Lung microvascular endothelial cell (primary cell): ENCODE results near the gene CBX4. TPM values are rescaled to one million over a fixed set of nuclear protein-coding genes. Genes with fewer than 3 reads are reported as not detected.

ENCODE experiments used
- DNase-seq, 2 donors: peaks; one replicate each; pipeline versions ENCODE4 v3.0.0 to v3.0.0-alpha.2; 2010; ENCODE audit warnings: low read depth in 2 of 2
- total RNA-seq: library from RNA; depleted of rRNA; stranded (reverse); fragments of >200 nt; gene quantifications from 2 replicates; pipeline ENCODE4 v1.2.1, GENCODE V29; 2014

Gene CBX4
- total RNA-seq, 1 donor from 2014 or later, result 8.3 TPM

DNA sequence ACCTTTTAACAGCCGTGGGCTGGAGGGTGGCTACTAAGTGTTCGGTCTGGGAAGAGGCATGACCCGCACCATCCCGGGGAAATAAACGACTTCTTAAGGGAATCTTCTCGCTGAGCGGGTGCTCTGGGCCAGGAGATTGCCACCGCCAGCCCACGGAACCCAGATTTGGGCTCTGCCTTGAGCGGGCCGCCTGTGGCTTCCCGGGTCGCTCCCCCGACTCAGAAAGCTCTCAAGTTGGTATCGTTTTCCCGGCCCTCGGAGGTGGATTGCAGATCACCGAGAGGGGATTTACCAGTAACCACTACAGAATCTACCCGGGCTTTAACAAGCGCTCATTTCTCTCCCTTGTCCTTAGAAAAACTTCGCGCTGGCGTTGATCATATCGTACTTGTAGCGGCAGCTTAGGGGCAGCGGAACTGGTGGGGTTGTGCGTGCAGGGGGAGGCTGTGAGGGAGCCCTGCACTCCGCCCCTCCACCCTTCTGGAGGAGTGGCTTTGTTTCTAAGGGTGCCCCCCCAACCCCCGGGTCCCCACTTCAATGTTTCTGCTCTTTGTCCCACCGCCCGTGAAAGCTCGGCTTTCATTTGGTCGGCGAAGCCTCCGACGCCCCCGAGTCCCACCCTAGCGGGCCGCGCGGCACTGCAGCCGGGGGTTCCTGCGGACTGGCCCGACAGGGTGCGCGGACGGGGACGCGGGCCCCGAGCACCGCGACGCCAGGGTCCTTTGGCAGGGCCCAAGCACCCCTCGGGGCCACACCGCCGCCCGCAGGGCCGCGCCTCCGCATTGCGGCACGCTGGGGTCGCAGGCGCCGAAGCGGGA lies 3.6 kb upstream of the CBX4 start:
- DNase-seq, result no peak

DNA sequence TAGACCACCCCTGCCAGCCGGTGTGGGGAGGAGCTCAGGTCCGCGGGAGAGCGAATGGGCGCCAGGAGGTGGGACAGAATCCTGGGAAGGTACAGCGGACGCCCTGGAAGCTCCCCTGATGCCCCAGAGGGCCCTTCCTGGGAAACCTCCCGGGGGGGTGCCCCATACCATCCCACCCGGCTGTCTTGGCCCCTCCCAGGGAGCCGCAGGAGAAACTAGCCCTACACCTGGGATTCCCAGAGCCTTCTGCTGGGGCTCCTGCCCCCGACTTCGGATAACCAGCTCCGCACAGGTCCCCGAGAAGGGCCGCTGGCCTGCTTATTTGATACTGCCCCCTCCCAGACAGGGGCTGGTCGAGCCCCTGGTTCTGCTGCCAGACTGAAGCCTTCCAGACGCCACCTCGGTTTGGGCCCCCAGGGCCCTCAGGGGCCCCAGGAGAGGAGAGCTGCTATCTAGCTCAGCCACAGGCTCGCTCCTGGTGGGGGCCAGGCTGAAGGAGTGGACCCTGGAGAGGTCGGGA lies 3.0 kb upstream of the CBX4 start:
- no peak for DNase-seq

DNA sequence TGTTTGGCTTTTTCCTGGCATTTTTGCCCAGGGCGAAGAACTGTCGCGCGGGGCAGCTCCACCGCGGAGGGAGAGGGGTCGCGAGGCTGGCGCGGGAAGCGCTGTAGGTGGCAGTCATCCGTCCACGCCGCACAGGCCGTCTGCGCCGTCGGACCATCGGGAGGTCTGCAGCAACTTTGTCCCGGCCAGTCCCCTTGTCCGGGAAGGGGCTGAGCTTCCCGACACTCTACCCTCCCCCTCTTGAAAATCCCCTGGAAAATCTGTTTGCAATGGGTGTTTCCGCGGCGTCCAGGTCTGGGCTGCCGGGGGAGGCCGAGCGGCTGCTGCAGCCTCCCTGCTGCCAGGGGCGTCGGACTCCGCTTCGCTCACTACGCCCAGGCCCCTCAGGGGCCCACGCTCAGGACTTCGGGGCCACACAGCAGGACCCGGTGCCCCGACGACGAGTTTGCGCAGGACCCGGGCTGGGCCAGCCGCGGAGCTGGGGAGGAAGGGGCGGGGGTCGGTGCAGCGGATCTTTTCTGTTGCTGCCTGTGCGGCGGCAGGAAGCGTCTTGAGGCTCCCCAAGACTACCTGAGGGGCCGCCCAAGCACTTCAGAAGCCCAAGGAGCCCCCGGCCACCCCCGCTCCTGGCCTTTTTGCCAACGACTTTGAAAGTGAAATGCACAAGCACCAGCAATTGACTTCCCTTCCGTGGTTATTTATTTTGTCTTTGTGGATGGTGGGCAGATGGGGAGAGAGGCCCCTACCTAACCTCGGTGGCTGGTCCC lies 2.3 kb upstream of the CBX4 start:
- DNase-seq, result no peak

DNA sequence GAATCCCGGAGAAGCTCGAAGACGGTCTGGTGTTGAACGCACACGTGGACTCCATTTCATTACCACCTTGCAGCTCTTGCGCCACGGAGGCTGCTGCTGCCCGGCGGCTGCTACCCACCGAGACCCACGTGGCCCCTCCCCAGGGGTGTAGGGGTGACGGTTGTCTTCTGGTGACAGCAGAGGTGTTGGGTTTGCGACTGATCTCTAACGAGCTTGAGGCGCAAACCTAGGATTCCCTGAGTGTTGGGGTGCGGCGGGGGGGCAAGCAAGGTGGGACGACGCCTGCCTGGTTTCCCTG lies 1.7 kb upstream of the CBX4 start:
- no peak for DNase-seq

DNA sequence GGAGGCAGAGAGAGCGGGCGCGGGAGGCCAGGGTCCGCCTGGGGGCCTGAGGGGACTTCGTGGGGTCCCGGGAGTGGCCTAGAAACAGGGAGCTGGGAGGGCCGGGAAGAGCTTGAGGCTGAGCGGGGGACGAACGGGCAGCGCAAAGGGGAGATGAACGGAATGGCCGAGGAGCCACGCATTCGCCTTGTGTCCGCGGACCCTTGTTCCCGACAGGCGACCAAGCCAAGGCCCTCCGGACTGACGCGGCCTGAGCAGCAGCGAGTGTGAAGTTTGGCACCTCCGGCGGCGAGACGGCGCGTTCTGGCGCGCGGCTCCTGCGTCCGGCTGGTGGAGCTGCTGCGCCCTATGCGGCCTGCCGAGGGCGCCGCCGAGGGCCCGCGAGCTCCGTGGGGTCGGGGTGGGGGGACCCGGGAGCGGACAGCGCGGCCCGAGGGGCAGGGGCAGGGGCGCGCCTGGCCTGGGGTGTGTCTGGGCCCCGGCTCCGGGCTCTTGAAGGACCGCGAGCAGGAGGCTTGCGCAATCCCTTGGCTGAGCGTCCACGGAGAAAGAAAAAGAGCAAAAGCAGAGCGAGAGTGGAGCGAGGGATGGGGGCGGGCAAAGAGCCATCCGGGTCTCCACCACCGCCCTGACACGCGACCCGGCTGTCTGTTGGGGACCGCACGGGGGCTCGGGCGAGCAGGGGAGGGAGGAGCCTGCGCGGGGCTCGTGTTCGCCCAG lies 1.2 kb upstream of the CBX4 start:
- peak; percentile 63 to 65 for DNase-seq

DNA sequence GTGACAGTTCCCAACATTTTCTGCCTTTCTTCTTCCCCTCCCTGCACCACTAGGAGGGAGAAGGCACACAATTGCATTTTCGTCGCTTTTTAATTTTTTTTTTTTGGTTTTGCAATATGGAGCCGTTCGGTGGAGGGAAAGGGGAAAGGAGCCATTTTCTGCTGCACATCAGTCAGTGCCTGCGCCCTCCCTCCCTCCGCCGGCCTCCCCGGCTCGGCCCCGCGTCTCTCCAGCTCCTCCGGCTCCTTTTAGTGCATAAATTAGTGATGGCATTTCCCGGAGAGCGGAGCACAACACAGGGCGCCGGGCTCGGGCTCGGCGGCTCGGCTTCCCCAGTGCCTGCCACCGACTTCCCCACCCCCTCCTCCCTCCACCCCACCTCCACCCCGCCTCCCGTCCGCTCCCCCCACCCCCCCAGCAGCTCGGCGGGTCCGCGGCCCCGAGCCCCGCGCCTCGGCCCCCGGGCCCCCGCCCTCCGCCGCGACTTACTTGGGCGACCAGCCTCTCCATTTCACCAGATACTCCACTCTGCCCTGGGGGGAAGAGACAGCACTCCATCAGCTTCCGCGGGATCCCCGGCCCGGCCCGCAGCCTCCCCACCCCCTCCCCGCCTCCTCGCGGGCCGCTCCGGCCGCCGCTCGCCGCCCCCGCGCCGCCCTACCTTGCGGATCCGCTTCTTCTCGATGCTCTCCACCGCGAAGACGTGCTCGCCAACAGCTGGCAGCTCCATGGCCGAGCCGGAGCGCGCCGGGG lies 542 bp downstream of the CBX4 start:
- DNase-seq, result peak; percentile 62

DNA sequence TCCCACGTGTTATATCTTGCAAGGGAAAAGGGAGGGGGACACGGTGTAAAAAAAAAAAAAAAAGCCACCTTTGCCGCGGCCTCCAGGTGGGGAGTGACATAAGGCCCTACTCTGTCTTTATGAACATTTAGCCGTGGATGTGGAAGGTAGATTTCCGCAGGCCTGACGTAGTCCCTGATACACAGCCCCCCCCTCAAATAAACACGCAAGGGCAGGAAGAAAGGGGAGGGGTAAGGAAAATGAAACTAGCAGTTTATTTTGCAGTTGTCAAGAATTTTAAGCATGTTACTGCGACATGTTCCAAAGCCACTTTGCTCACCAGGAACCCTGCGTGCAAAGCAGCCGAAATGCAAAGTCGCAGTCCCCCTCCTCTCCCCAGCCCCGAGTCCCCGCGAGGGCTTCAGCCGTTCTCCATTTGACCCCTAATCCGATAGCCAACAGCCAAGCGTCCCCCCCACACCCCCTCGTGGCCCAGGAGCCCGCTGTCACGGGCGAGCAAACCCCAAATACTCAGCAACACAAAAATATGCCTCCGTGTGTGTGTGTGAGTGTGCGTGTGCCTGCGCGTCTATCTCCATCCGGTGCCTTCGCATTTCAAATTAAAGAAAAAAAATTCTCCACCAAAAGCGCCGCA lies 1.2 kb downstream of the CBX4 start:
- peak in 1 of 2 donors; percentile 44 for DNase-seq

DNA sequence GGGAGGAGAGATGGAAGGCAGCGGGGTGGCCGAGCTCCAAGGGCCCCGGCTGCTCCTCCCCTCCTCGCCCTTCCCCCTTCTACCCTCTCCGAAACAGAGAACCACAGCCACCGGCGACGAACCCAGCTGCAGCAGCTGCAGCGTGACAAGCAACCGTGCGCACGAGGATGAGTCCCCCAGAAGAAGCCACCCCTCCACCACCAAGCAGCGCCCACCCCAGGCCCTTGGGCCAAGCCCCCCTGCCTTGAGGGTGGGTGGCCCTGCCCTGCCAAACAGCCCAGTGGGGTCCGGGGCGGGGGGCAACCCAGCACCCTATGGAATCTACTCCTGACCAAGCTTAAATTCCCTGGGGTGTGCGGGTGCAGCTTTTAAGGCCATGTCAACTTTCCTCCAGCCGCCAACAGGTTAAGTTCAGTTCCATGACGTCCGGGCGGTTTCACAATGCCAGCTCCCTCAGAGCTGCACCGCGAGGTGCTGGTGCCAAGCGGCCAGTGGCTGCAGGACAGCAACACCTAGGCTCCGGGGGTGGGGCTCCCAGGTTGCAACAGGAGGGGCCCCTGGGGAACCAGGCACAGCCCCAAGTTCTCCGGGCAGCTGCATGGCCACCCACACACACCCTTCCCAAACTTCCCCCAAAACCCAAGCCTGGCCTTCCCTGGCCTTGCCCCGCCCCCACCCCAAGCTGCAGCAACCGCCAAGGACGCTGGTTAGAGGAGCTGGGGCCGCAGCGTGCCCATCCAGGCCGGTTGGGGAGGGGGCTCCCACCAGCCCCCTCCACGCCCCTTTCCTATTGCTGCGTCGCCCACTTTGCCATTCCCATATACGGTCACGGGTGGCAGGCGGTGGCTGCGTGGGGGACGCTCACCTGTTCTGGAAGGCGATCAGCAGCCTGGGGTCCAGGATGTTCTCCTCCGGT lies 2.0 kb downstream of the CBX4 start:
- DNase-seq, result peak in 1 of 2 donors; percentile 87

DNA sequence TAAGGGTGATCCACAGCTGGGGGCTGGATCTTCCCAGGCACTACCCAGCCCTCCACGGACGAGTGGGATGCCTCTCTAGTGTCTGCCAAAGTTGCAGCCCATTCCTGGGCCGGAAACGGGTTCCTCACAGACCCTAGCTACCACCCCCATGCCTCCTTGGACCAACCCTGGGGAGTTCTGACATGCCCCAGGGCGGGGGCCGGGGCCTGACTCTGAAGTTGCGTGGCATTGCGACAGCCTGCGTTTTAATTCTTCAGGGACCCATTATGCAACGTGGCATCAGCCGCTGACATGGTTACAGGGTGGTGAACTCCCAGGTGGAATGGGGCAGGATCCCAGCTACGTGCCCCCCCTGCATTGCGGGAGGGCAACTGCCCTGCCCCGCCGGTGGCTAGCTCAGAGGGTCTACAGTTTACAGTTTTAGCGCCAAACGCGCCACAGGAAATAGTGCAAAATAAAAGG lies 2.7 kb downstream of the CBX4 start:
- DNase-seq, result no peak

DNA sequence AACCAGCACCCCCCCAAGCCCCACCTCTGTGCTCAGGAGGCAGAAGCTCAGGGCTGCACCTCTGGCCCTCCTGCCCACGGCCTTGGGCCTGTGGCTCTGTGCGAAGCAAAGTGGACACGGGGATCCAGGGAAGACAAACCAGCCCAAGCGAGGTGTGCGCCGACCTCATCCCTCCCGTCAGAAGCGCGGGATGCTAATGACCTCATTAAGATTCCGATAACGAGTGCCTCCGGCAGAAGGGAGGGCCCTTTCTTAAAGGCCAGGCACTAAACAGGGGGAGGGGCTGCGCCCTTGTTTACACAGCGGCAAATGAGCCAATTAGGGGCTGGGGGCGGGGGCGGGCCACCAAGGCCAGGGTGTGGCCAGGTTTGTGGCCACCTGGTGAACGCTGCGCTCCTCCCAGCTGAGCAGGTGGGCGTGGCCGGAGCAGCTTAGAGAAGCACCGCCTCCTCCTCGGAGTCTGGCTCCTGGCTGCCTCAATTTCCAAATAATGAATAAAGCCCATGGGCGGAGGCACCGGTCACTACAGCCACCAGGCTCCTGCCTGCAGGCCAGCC lies 3.2 kb downstream of the CBX4 start:
- DNase-seq, result no peak

DNA sequence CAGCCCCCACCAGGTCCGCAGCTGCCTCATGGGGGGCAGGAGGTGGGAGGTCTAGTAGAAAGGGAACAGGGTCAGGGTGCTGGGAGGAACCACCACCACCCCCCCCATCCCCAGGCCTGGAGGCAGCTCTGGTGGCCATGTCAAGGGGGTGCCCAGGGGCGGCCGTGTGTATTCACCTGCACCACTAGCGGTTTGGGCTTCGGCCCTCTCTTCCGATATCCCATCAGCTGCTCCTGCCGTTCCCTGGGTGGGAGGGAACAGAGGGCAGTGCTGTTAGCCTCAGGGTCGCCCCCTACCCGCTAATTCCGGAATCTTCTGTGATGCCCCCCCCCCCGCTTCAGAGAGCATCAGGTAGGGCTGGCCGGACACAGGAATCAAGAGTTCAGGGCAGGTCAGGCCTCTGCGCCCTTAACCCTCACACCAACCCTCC lies 3.8 kb downstream of the CBX4 start:
- no peak for DNase-seq

DNA sequence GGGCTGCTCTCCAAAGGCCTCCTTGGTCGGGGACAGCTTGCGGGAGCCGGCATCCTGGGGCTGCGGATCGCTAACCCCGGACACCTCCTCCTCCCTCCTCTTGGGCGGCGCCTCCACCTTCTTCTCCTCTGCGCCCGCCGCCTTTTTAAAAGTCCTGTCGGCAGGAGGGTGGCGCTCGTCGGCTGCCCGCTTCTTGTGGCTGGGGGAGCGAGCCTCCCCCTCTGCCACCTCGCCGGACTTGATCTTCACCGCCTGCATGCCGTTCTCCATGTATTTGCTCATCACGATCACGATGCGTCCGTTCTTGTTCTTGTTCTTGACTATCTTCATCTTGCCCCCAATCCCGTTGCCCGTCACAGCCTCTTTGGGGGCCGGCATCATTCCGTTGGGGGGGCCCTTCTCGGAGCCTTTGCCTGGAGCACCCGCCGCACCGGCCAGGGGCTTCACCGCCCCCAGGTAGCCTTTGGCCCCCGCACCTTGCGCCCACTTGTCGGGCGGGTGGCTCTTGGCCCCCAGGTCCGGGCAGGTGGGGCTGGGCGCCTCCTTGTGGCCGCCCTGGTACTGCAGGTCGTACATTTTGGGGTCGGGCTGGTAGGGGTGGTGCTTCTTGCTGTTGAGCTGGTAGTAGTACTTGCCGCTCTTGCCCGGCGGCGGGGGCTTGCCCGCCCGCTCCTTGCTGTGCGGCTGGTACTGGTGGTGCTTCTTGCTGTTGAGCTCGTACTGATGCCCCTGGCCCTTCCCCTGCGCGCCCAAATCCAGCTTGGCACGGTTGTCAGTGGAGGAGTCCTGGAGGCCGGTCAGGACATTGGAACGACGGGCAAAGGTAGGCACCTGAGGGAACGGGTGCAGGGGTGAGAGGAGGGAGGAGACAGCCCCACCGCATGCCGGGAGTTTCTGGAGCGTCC lies 4.4 kb downstream of the CBX4 start:
- DNase-seq, result peak in 1 of 2 donors; percentile 48

DNA sequence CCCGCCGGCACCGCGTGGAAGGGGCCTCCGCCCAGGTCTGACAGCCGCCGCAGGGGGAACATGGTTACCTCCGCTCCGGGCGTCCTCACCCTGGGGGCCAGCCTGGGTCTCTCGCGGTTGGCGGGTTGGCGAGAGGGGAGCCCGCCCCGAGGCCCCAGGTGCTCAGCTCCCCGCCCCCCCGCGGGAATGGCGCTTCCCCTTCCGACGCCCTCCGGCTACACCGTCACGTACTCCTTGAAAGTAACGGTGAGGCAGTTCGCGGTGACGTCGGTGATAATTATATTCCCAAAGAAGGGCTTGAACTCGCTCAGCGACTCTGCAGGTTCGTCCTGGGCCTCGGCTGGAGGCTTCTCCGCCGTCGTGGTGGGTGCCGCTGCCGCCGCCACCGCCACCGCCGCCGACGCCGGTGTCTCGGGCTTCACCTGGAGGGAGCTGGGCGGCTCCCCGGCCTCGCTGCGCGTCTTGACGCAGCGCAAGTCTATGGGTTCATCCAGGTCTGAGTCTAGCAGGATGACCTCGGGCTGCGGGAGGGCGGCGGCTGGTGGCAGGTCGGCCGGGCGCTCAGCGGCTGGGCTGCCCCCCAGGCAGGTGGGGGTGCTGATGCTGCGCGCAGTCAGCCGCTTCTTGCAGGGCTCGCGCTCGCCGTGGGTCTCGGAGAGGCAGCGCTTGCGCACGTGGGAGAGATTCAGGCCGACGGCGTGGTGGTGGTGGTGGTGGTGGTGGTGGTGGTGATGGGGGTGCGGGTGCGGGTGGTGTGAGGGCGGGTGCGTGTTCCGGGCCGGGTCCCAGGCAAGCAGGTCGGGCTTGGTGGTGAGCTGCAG lies 5.3 kb downstream of the CBX4 start:
- DNase-seq, result no peak

DNA sequence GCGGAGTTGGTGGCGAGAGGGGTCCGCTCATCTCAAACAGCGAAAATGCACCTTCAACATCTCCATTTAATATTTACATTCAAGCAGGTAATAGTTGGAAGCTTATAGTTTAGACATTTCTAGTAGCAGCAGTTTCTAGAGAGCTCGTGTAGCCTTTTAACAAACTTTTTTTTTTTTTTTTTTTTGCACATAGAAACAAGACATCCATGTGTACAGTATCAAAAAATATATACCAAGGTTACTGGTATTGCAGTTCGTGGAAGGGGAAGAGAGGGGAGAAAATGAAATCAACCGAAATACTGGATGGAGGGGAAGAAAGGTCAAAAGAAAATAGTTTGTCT lies 6.2 kb downstream of the CBX4 start:
- no peak for DNase-seq

DNA sequence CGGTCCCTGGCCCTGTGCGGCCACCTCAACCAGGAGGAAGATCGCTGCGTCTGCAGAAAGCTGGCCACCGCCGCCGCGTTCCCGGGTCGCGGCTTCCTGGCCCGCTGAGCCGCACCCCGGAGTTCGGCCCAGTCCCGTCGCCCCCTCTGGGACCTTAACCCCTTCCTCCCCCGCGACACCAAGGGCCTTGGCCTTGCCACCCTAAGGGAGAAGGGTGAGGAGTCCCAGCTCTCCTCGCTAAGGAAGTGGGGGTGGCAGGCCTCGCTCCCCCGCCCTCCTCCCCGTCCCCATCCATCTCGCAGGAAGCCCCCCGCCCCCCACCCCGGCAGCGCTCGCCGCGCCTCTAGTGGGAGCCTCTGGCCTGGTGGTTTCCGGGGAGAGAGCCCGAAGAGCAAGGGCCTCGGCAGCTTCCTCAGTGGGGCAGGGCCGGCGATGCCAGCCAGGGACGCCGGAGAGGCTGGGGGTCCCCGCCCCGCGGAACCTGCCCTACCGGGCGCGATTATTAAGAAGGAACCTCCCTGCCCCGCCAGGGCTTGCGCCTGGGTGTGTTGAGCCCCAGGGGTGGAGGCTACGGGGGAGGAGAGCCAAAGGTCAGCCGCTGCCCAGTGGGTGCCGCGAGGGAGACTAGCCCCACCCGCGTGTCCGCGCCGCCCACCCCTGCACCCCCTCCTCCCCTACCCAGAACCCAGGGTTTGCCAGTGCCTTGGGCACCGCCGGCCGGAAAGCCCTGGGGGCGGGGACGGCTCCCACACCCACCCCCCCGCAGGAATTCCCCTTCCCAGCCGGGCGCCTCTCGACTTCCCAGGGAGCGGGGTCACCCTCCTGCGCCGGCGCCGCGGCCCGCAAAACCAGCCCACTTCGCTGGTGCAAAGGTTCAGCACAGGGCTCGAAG lies 6.8 kb downstream of the CBX4 start:
- no peak for DNase-seq
